A549 (cell line): ENCODE results near the gene HTRA3.

Experiments
- CEBPB ChIP-seq, 2 experiments: fragments of >200 bp in 1 of 2; sonication (Bioruptor Twin) in 1 of 2; formaldehyde crosslinking in 1 of 2; IDR thresholded peaks; 2 replicates each; pipeline ENCODE4 v1.6.1; 2012 to 2016
- CTCF ChIP-seq: fragments of >200 bp; sonication (Bioruptor Twin); formaldehyde crosslinking; IDR thresholded peaks from 3 replicates; pipeline ENCODE4 v1.5.1; 2016
- HOXB13 ChIP-seq: fragments of 250-450 bp; sonication (Bioruptor Pico); IDR thresholded peaks from 2 replicates; pipeline ENCODE4 v1.5.0; 2020; ENCODE audit warnings: low read depth, mild to moderate bottlenecking, moderate library complexity
- MYC ChIP-seq: IDR thresholded peaks from 2 replicates; pipeline ENCODE4 v1.6.1; 2012; ENCODE audit warnings: mild to moderate bottlenecking, inconsistent platforms, low read length, improper control_type of control experiment, borderline replicate concordance

GRCh38 chr4:8233672-8234484 is 35.7 kb upstream of the HTRA3 start:
- no peak for TF ChIP-seq HOXB13 (CRISPR knock-in tag)
- no peak for TF ChIP-seq CEBPB (IDR thresholded peaks at IDR 0.05)
- TF ChIP-seq MYC = no peak
- TF ChIP-seq CTCF = no peak
